Natural killer cell (primary cell): ENCODE results near the gene TMEM129. TPM values are rescaled to one million over a fixed set of nuclear protein-coding genes. Genes with fewer than 3 reads are reported as not detected.

Source experiments
- ATAC-seq, 3 donors: fragments of 150-1000 bp in 2 of 3; fragments of 200-7000 bp in 1 of 3; cut with Tn5 transposase; 1 replicate in 1 of 3; 2 replicates in 2 of 3; pipeline ENCODE4 v1.10.0; 2021; ENCODE audit warnings: mild to moderate bottlenecking in 2 of 3, moderate library complexity in 2 of 3
- DNase-seq, 2 donors: peaks; one replicate each; pipeline versions ENCODE4 v3.0.0 to v3.0.0-alpha.2; 2013 to 2021; ENCODE audit warnings: mixed read lengths in 1 of 2
- H3K27ac ChIP-seq: one replicate; pipeline ENCODE4 v1.5.1; 2013; ENCODE audit warnings: mild to moderate bottlenecking, low read length
- H3K27me3 ChIP-seq: one replicate; pipeline ENCODE4 v1.6.1; 2013; ENCODE audit warnings: low read length; ENCODE audit not compliant: control insufficient read depth, insufficient read depth
- H3K36me3 ChIP-seq: one replicate; pipeline ENCODE4 v1.6.1; 2013; ENCODE audit warnings: low read length; ENCODE audit not compliant: control insufficient read depth, insufficient read depth
- H3K4me1 ChIP-seq: one replicate; pipeline ENCODE4 v1.6.1; 2013; ENCODE audit warnings: low read length; ENCODE audit not compliant: control insufficient read depth, insufficient read depth
- H3K4me3 ChIP-seq: one replicate; pipeline ENCODE4 v1.5.1; 2013; ENCODE audit warnings: low read length
- H3K9me3 ChIP-seq: one replicate; pipeline ENCODE4 v1.6.1; 2013; ENCODE audit warnings: low read length; ENCODE audit not compliant: control insufficient read depth, insufficient read depth
- H3K27ac Mint-ChIP-seq, 2 donors: one replicate each; pipeline ENCODE4 v1.8.0; 2022; ENCODE audit warnings: mild to moderate bottlenecking in 2 of 2, mixed read lengths in 2 of 2, moderate library complexity in 1 of 2
- H3K27me3 Mint-ChIP-seq, 2 donors: one replicate each; pipeline ENCODE4 v1.8.0; 2022; ENCODE audit warnings: low read depth in 2 of 2, mixed read lengths in 2 of 2
- H3K36me3 Mint-ChIP-seq: one replicate; pipeline ENCODE4 v1.8.0; 2022; ENCODE audit warnings: mixed read lengths
- H3K4me1 Mint-ChIP-seq, 2 donors: one replicate each; pipeline ENCODE4 v1.8.0; 2022; ENCODE audit warnings: mixed read lengths in 2 of 2
- H3K4me3 Mint-ChIP-seq: one replicate; pipeline ENCODE4 v1.8.0; 2022; ENCODE audit warnings: mild to moderate bottlenecking, moderate library complexity, mixed read lengths
- H3K9me3 Mint-ChIP-seq, 2 donors: one replicate each; pipeline ENCODE4 v1.8.0; 2022; ENCODE audit warnings: mixed read lengths in 2 of 2
- CTCF ChIP-seq: fragments of 200-600 bp; IDR thresholded peaks from one replicate; pipeline ENCODE4 v1.8.0; 2022; ENCODE audit warnings: antibody characterized with exemption
- WGBS: methylation state at CpG from one replicate; pipeline ENCODE4 v1.1.7; 2013; ENCODE audit warnings: missing lambda C conversion rate; ENCODE audit not compliant: insufficient coverage; 5-methylcytosine and 5-hydroxymethylcytosine counted together
- intact Hi-C: fragments of 100-400 bp; cut with micrococcal nuclease; formaldehyde crosslinking; loops from one replicate; pipeline ENCODE4 v1.14.2; 2022
- total RNA-seq, 4 donors: library from RNA; stranded (reverse); fragments of 120-200 nt in 1 of 4; gene quantifications; one replicate each; pipeline versions ENCODE4 v1.2.3 to v1.2.4, GENCODE V29; 2013 to 2022

The TMEM129 gene
- total RNA-seq, 3 donors from 2014 or later (not counting 1 experiment from before 2014, with no cell fraction given), result 18.2 to 26.9 (median 20.8) TPM

GRCh38 chr4:1735215-1735614, 14.1 kb upstream of the TMEM129 start:
- no peaks in the 10 kb centered on the region for H3K4me1 Mint-ChIP-seq
- H3K9me3 ChIP-seq, result peaks cover 12% of the 10 kb centered on the region
- H3K27me3 Mint-ChIP-seq, result no peaks in the 10 kb centered on the region
- intact Hi-C loops, result no loop called here
- no peak overlapping the region for H3K4me3 ChIP-seq
- H3K36me3 ChIP-seq, result peaks cover 51% of the 10 kb centered on the region
- H3K27ac ChIP-seq, result no peak overlapping the region
- no peak overlapping the region for H3K27ac Mint-ChIP-seq
- ATAC-seq, result no peak
- H3K4me3 Mint-ChIP-seq, result no peak overlapping the region
- no peak for DNase-seq
- peaks cover 7% of the 10 kb centered on the region for H3K36me3 Mint-ChIP-seq
- TF ChIP-seq CTCF, result no peak
- no peaks in the 10 kb centered on the region for H3K4me1 ChIP-seq
- H3K9me3 Mint-ChIP-seq, result peaks cover 4 to 5% of the 10 kb centered on the region in 2 donors
- WGBS, result 95% methylated on average over 20 of the region's 20 CpGs
- no peaks in the 10 kb centered on the region for H3K27me3 ChIP-seq

GRCh38 chr4:1732911-1733310, 11.8 kb upstream of the TMEM129 start:
- no peak overlapping the region for H3K27ac Mint-ChIP-seq
- Histone ChIP-seq H3K4me3 (no peak overlapping the region), H3K4me1 (no peaks in the 10 kb centered on the region), H3K36me3 (peaks cover 53% of the 10 kb centered on the region), H3K27me3 (no peaks in the 10 kb centered on the region), H3K9me3 (peaks cover 3% of the 10 kb centered on the region), H3K27ac (no peak overlapping the region)
- TF ChIP-seq CTCF, result no peak
- ATAC-seq (no peak), DNase-seq (no peak)
- H3K4me1 Mint-ChIP-seq, result no peaks in the 10 kb centered on the region
- no peak overlapping the region for H3K4me3 Mint-ChIP-seq
- no peaks in the 10 kb centered on the region for H3K27me3 Mint-ChIP-seq
- intact Hi-C loops, result no loop called here
- 97% methylated on average over 10 of the region's 10 CpGs for WGBS
- no peaks in the 10 kb centered on the region for H3K36me3 Mint-ChIP-seq
- no peaks in the 10 kb centered on the region for H3K9me3 Mint-ChIP-seq

- intact Hi-C loops, result no loop called here
- ATAC-seq (no peak), DNase-seq (no peak)
- Histone ChIP-seq H3K4me3 (no peak overlapping the region), H3K27me3 (no peaks in the 10 kb centered on the region), H3K36me3 (peaks cover 46% of the 10 kb centered on the region), H3K4me1 (peaks cover 8% of the 10 kb centered on the region), H3K27ac (no peak overlapping the region), H3K9me3 (no peaks in the 10 kb centered on the region)
- Mint-ChIP-seq H3K27me3 (no peaks in the 10 kb centered on the region), H3K4me1 (peaks cover 5 to 6% of the 10 kb centered on the region in 2 donors), H3K4me3 (no peak overlapping the region), H3K36me3 (no peaks in the 10 kb centered on the region), H3K9me3 (no peaks in the 10 kb centered on the region), H3K27ac (no peak overlapping the region)
- TF ChIP-seq CTCF, result no peak
- WGBS, result 74% methylated on average over 10 of the region's 10 CpGs
Observed at GRCh38 chr4:1731180-1731579, 10.1 kb upstream of the TMEM129 start.

GRCh38 chr4:1730532-1731135, 9.5 kb upstream of the TMEM129 start:
- WGBS, result 96% methylated on average over 16 of the region's 16 CpGs
- H3K27me3 Mint-ChIP-seq, result no peaks in the 10 kb centered on the region

More at GRCh38 chr4:1730532-1731135, 9.5 kb upstream of the TMEM129 start:
- Mint-ChIP-seq H3K4me3 (no peak overlapping the region), H3K9me3 (no peaks in the 10 kb centered on the region), H3K4me1 (peaks cover 7 to 9% of the 10 kb centered on the region in 2 donors), H3K36me3 (no peaks in the 10 kb centered on the region), H3K27ac (no peak overlapping the region)
- Histone ChIP-seq H3K9me3 (no peaks in the 10 kb centered on the region), H3K4me3 (no peak overlapping the region), H3K27me3 (no peaks in the 10 kb centered on the region), H3K36me3 (peaks cover 42% of the 10 kb centered on the region), H3K27ac (no peak overlapping the region), H3K4me1 (peaks cover 13% of the 10 kb centered on the region)
- no peak for DNase-seq
- intact Hi-C loops, result no loop called here
- ATAC-seq, result no peak
- no peak for TF ChIP-seq CTCF
